Type B pancreatic cell (in vitro differentiated cells): ENCODE results near the gene MOB3B. TPM values are rescaled to one million over a fixed set of nuclear protein-coding genes. Genes with fewer than 3 reads are reported as not detected.

Source experiments
- DNase-seq: peaks from one replicate; pipeline ENCODE4 v3.0.0; 2021; ENCODE audit warnings: mixed read lengths; ENCODE audit not compliant: unreplicated experiment; ENCODE audit errors: extremely low spot score
- H3K27ac Mint-ChIP-seq: 2 replicates; pipeline ENCODE4 v1.8.0; 2021; ENCODE audit warnings: mild to moderate bottlenecking, mixed read lengths
- H3K27me3 Mint-ChIP-seq: 2 replicates; pipeline ENCODE4 v1.8.0; 2021; ENCODE audit warnings: mixed read lengths
- H3K36me3 Mint-ChIP-seq: 2 replicates; pipeline ENCODE4 v1.8.0; 2021; ENCODE audit warnings: mixed read lengths
- H3K4me1 Mint-ChIP-seq: one replicate; pipeline ENCODE4 v1.8.0; 2021; ENCODE audit warnings: mixed read lengths; ENCODE audit not compliant: unreplicated experiment
- H3K4me3 Mint-ChIP-seq: 2 replicates; pipeline ENCODE4 v1.8.0; 2021; ENCODE audit warnings: mild to moderate bottlenecking, mixed read lengths
- H3K9me3 Mint-ChIP-seq: 2 replicates; pipeline ENCODE4 v1.8.0; 2021; ENCODE audit warnings: mixed read lengths
- CTCF ChIP-seq: fragments of 200-600 bp; sonication (generic); conservative IDR thresholded peaks from 2 replicates; pipeline ENCODE4 v1.5.0; 2021; ENCODE audit warnings: antibody characterized with exemption, mild to moderate bottlenecking
- total RNA-seq: library from RNA; stranded (reverse); gene quantifications from 2 replicates; pipeline ENCODE4 v1.2.1, GENCODE V29; 2021; ENCODE audit warnings: low replicate concordance

The MOB3B gene
- total RNA-seq, 1 donor from 2014 or later = 27.5 TPM

- Mint-ChIP-seq H3K36me3 (peaks cover 11% of the 10 kb centered on the region), H3K27ac (peak overlapping the region; percentile 68), H3K27me3 (no peaks in the 10 kb centered on the region), H3K9me3 (no peaks in the 10 kb centered on the region), H3K4me3 (peak overlapping the region; percentile 25), H3K4me1 (peaks cover 8% of the 10 kb centered on the region)
- no peak for TF ChIP-seq CTCF
- DNase-seq = no peak
These were observed 122.1 kb downstream of the MOB3B start for GRCh38 chr9:27407491-27407890.

GRCh38 chr9:27404661-27405060 is 125.0 kb downstream of the MOB3B start:
- Mint-ChIP-seq H3K27me3 (peaks cover 3% of the 10 kb centered on the region), H3K9me3 (peaks cover 6% of the 10 kb centered on the region), H3K36me3 (peaks cover 17% of the 10 kb centered on the region), H3K27ac (no peak overlapping the region), H3K4me1 (peaks cover 15% of the 10 kb centered on the region), H3K4me3 (no peak overlapping the region)
- TF ChIP-seq CTCF = no peak
- DNase-seq = no peak

- TF ChIP-seq CTCF = no peak
- Mint-ChIP-seq H3K4me1 (peaks cover 12% of the 10 kb centered on the region), H3K27me3 (peaks cover 3% of the 10 kb centered on the region), H3K27ac (no peak overlapping the region), H3K36me3 (peaks cover 15% of the 10 kb centered on the region), H3K4me3 (no peak overlapping the region), H3K9me3 (peaks cover 6% of the 10 kb centered on the region)
- DNase-seq = no peak
These were observed 127.0 kb downstream of the MOB3B start for GRCh38 chr9:27402626-27403025.

GRCh38 chr9:27400334-27400880 is 129.2 kb downstream of the MOB3B start:
- no peak for DNase-seq
- Mint-ChIP-seq H3K4me3 (no peak overlapping the region), H3K27ac (peak overlapping the region; percentile 3), H3K9me3 (peaks cover 11% of the 10 kb centered on the region), H3K36me3 (peaks cover 16% of the 10 kb centered on the region), H3K4me1 (peaks cover 20% of the 10 kb centered on the region), H3K27me3 (peaks cover 5% of the 10 kb centered on the region)
- TF ChIP-seq CTCF = no peak

- Mint-ChIP-seq H3K36me3 (peaks cover 16% of the 10 kb centered on the region), H3K4me1 (peaks cover 29% of the 10 kb centered on the region), H3K27me3 (peaks cover 5% of the 10 kb centered on the region), H3K27ac (no peak overlapping the region), H3K9me3 (peaks cover 11% of the 10 kb centered on the region), H3K4me3 (no peak overlapping the region)
- DNase-seq = no peak
- no peak for TF ChIP-seq CTCF
These were observed 130.5 kb downstream of the MOB3B start for GRCh38 chr9:27398982-27399653.
